ENCODE measurements around the gene EPS8L2. TPM values are rescaled to one million over a fixed set of nuclear protein-coding genes. Genes with fewer than 3 reads are reported as not detected.
A peak's percentile ranks its signal among the peaks of the same experiment; 100 is the strongest.

The EPS8L2 gene
- total RNA-seq, 1 donor from 2014 or later, result 16.8 TPM

DNA sequence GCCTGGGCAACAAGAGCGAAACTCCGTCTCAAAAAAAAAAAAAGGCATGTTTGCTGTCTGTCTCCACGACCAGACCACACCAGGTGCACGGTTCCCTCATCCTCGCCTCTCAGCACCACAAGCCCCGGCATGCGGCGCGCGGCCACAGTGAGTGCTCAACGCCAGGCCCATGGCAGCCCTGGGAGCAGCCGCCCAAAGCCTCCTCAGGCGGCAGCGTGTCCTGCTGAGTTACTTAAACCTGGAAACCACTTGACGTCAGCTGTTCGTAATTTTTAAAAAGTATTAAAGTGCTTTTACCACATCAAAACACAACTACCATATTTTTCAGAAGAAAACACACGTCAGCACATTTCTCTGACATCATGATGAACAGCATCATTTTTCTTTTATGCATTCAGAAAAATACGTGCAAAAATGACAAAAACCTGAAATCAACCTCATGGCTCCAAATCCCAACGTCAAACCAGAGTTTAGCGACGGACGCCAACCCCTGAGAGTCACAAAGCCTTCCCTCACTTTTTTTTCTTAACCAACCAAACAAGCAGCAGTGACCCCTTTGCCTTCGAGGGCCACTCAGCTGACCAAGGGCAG is 13.1 kb upstream of the EPS8L2 start:
- DNase-seq (ENCODE audit: low spot score), result peak; percentile 19
- intact Hi-C loops (cut with micrococcal nuclease), result loop anchor here (10.0 kb wide), 1 partner anchor 692 kb away; the partner anchor contains the start of gene BRSK2
- Mint-ChIP-seq H3K27me3 (ENCODE audit: insufficient read depth) (peaks cover 2% of the 10 kb centered on the region), H3K4me3 (peak overlapping the region; percentile 88), H3K27ac (peak overlapping the region; percentile 92), H3K36me3 (ENCODE audit: low read depth) (peaks cover 22% of the 10 kb centered on the region), H3K9me3 (no peaks in the 10 kb centered on the region), H3K4me1 (ENCODE audit: low read depth) (peaks cover 47% of the 10 kb centered on the region)

DNA sequence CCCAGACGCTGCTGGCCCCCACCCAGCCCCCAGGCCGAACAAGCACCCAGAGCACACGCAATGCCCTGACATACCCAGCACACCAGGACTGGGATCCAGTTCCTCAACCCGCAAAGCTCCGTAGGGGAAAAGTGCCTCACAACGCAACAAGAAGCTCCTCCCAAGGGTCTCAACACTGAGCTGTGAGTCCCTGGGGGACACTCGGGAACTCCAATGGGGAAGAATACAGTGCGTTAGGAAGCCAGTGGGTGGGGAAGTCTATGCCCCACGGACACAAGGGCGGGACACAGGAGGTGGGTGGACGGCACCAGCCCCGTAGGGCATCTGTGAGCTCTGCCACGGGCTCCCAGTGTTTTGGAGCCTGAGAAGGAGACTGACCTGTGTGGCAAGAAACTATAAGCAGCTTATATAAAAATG is 12.6 kb upstream of the EPS8L2 start:
- no peaks in the 10 kb centered on the region for H3K9me3 Mint-ChIP-seq
- DNase-seq (ENCODE audit: low spot score), result no peak
- H3K4me1 Mint-ChIP-seq (ENCODE audit: low read depth), result peaks cover 52% of the 10 kb centered on the region
- H3K27ac Mint-ChIP-seq, result peak overlapping the region; percentile 92
- H3K27me3 Mint-ChIP-seq (ENCODE audit: insufficient read depth), result peaks cover 2% of the 10 kb centered on the region
- H3K4me3 Mint-ChIP-seq, result peak overlapping the region; percentile 88
- peaks cover 20% of the 10 kb centered on the region for H3K36me3 Mint-ChIP-seq (ENCODE audit: low read depth)
- intact Hi-C loops (cut with micrococcal nuclease), result loop anchor here (10.0 kb wide), 1 partner anchor 691 kb away; the partner anchor contains the start of gene BRSK2

DNA sequence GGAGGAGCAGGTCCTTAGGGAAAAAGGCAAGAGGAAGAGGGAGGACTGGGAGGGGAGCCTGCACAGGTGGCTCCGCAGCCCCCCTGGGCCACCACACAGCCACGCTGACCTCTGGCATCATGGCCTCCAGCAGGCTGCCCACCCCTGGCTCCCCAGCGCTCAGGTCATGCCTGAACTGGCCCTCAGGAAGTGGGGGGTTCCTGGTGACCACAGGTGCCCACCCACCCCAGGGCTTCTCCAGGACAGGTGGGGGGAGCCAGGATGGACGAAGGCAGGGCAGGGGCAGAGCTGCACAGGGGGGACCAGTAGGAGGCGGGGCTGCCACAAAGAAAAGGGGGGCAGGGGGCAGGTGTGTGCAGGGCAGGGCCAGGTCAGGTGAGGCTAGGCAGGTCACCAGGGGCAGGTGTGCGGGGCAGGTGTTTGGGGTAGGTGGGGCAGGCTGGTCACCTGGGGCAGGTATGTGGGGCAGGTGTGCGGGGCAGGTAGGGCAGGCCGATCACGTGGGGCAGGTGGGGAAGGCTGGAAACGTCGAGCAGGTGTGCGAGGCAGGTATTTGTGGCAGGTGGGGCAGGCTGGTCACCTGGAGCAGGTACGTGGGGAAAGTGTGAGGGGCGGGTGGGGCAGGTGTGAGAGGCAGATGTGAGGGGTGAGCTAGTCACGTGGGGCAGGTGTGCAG is 12.0 kb upstream of the EPS8L2 start:
- peaks cover 52% of the 10 kb centered on the region for H3K4me1 Mint-ChIP-seq (ENCODE audit: low read depth)
- peaks cover 2% of the 10 kb centered on the region for H3K27me3 Mint-ChIP-seq (ENCODE audit: insufficient read depth)
- intact Hi-C loops (cut with micrococcal nuclease), result loop anchor here (10.0 kb wide), 1 partner anchor 691 kb away; the partner anchor contains the start of gene BRSK2
- no peak for DNase-seq (ENCODE audit: low spot score)
- peak overlapping the region; percentile 92 for H3K27ac Mint-ChIP-seq
- no peaks in the 10 kb centered on the region for H3K9me3 Mint-ChIP-seq
- peaks cover 20% of the 10 kb centered on the region for H3K36me3 Mint-ChIP-seq (ENCODE audit: low read depth)
- H3K4me3 Mint-ChIP-seq, result peak overlapping the region; percentile 88

DNA sequence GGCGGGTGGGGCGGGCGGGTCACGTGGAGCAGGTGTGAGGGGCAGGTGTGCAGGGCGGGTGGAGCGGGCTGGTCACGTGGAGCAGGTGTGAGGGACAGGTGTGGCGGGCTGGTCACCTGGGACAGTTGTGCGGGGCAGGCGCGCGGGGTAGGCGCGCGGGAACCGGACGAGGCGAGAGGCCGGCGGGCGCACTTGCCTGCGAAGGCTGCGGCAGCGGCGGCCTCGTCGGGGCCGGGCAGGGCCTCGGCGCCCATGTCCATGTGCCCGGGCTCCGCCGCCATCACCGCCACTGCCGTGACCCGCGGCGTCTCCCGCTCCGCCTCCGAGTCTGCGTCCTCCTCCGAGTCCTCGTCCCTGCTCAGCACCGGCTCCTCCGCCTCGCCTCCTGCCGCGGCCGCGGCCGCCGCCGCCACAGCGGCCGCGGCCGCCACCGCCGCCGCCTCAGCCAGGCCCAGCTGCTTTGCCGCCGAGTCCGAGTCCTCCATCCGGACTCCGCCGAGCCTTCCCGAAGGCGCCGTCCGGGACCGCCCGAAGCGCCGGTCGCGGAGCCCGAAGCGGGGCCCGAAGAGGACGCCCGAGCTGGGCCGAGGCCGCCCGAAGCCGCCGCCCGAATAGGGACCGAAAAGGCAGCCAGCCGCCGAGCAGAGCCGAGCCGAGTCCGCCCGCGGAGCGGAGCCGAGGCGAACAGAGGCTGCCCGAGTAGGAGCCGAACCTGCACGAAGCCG is 11.3 kb upstream of the EPS8L2 start, which contains the start of gene DEAF1:
DEAF1 (minus strand) TSS at position 660 of the 725 bp plus-strand sequence; CDS start at position 485, 175 bp downstream.
- intact Hi-C loops (cut with micrococcal nuclease), result loop anchor here (1.0 to 10.0 kb wide), 5 partner anchors 53 to 690 kb away; partner anchors contain the start of genes BRSK2, PHRF1, SLC25A22 and TALDO1
- Mint-ChIP-seq H3K36me3 (ENCODE audit: low read depth) (peaks cover 18% of the 10 kb centered on the region), H3K27ac (peak within 1 kb of the TSS; percentile 93), H3K9me3 (no peaks in the 10 kb centered on the region), H3K4me1 (ENCODE audit: low read depth) (peaks cover 52% of the 10 kb centered on the region), H3K4me3 (peak within 1 kb of the TSS; percentile 88), H3K27me3 (ENCODE audit: insufficient read depth) (peaks cover 2% of the 10 kb centered on the region)
- DNase-seq (ENCODE audit: low spot score), result peak; percentile 99

DNA sequence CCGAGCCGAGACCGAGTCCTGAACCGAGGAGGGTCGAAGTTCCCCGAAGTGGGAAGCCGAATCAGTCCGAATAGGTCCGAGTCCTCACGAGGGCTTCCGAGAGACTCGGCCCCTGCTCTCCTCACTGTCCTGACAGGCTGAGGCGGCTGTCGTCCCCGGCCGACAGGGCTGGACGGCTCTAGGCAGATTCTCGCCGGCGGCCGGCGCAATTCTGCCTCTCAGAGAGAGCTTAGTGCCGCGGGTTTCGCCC is 10.8 kb upstream of the EPS8L2 start:
- Mint-ChIP-seq H3K9me3 (no peaks in the 10 kb centered on the region), H3K4me1 (ENCODE audit: low read depth) (peaks cover 52% of the 10 kb centered on the region), H3K27ac (peak overlapping the region; percentile 93), H3K36me3 (ENCODE audit: low read depth) (peaks cover 19% of the 10 kb centered on the region), H3K4me3 (peak overlapping the region; percentile 88), H3K27me3 (ENCODE audit: insufficient read depth) (peaks cover 2% of the 10 kb centered on the region)
- intact Hi-C loops (cut with micrococcal nuclease), result loop anchor here (1.0 to 10.0 kb wide), 5 partner anchors 52 to 690 kb away; partner anchors contain the start of genes BRSK2, PHRF1, SLC25A22 and TALDO1
- no peak for DNase-seq (ENCODE audit: low spot score)

DNA sequence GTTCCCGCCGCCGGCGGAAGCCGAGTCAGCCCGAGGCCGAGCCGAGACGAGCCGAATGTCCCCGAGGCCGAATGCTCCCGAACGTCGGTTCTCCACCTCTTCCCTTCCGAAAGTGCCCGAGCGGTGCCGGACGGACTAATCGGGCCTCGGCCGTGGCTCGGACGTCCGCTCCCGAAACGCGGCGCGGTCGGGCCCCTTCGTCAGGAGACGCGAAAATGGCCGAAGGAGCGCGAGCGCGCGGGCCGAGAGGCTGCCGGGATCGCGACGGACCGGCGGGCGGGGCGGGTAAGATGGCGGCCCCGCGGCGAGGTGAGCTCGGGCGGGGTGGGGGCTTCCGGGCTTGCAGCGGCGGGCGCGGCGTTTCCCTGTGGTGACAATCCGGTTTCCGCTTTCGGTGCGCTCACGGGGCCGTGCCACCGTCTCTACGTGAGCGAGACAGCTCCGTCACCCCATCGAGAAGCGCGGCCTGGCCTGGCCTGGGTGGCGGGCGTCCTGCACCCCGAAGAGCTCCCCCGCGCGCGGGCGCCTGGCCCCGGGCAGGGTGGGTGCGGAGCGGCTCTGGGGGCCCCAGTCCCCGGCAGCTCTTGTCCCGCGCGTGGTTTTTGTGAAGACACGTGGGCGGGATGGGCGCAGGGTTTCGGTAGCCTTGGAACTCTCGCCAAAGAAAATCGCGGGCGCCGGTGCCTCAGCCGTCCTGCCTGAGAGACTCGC is 10.3 kb upstream of the EPS8L2 start, which contains the start of gene TMEM80:
TMEM80 (plus strand) TSS at position 279 of the 711 bp plus-strand sequence; CDS start at position 291, 12 bp downstream.
- peak; percentile 98 for DNase-seq (ENCODE audit: low spot score)
- Mint-ChIP-seq H3K27me3 (ENCODE audit: insufficient read depth) (peaks cover 2% of the 10 kb centered on the region), H3K4me3 (peak within 1 kb of the TSS; percentile 88), H3K27ac (peak within 1 kb of the TSS; percentile 93), H3K9me3 (no peaks in the 10 kb centered on the region), H3K36me3 (ENCODE audit: low read depth) (peaks cover 21% of the 10 kb centered on the region), H3K4me1 (ENCODE audit: low read depth) (peaks cover 49% of the 10 kb centered on the region)
- intact Hi-C loops (cut with micrococcal nuclease), result loop anchor here (1.0 to 10.0 kb wide), 6 partner anchors 28 to 689 kb away; partner anchors contain the start of genes BRSK2, PHRF1, SLC25A22 and TALDO1

DNA sequence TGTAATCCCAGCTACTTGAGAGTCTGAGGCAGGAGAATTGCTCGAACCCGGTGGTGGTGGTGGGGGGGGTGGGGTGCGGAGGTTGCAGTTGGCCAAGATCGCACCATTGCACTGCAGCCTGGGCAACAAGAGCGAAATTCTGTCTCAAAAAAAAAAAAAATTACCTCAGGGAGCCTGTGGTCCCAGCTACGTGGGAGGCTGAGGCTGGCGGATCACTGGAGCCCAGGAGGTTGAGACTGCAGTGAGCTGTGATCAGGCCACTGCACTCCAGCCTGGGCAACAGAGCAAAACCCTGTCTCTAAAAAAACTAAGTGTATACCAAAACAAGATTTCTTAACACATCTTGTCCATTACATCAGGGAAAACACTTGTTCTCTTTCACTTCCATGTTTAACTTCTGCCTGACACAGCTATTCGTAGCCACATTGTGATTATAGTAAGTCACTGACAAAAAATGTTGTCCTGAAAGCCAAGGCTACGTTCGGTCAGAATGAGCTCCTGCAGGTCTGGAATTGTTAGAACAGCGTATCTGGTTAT is 9.0 kb upstream of the EPS8L2 start:
- Mint-ChIP-seq H3K27ac (no peak overlapping the region), H3K27me3 (ENCODE audit: insufficient read depth) (peaks cover 2% of the 10 kb centered on the region), H3K4me1 (ENCODE audit: low read depth) (peaks cover 36% of the 10 kb centered on the region), H3K36me3 (ENCODE audit: low read depth) (peaks cover 18% of the 10 kb centered on the region), H3K9me3 (no peaks in the 10 kb centered on the region), H3K4me3 (peak overlapping the region; percentile 88)
- intact Hi-C loops (cut with micrococcal nuclease), result loop anchor here (1.0 to 10.0 kb wide), 3 partner anchors 26 to 688 kb away; partner anchors contain the start of genes BRSK2 and SLC25A22
- DNase-seq (ENCODE audit: low spot score), result no peak

DNA sequence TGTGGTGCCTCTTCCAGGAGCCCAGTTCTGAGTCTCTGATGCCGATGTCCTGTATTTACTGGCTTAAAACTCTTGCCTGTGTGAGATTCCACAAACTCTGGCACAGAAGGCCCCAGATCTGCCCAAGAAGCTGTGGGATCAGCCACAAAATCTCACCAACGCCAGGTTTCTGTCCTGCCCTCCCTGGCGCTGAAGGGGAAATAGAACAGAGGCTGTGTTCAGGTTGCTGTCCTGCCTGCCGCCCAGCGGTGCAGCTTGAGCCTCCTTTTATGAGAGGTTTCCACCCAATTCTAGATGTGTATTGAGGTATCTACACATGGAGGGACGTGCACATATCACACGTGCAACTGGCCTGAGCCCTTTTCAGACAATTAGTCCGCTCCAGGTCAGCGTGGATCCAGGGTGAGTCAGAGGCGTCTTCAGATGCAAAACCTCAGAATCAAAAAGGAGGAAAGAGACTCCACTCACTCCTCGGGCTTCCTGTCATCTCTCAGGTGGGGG is 8.2 kb upstream of the EPS8L2 start:
- Mint-ChIP-seq H3K27me3 (ENCODE audit: insufficient read depth) (peaks cover 2% of the 10 kb centered on the region), H3K4me3 (peak overlapping the region; percentile 88), H3K36me3 (ENCODE audit: low read depth) (peaks cover 15% of the 10 kb centered on the region), H3K9me3 (no peaks in the 10 kb centered on the region), H3K27ac (peak overlapping the region; percentile 54), H3K4me1 (ENCODE audit: low read depth) (peaks cover 30% of the 10 kb centered on the region)
- no peak for DNase-seq (ENCODE audit: low spot score)
- intact Hi-C loops (cut with micrococcal nuclease), result loop anchor here (5.0 to 10.0 kb wide), 2 partner anchors 99 to 687 kb away; partner anchors contain the start of genes BRSK2 and SLC25A22

DNA sequence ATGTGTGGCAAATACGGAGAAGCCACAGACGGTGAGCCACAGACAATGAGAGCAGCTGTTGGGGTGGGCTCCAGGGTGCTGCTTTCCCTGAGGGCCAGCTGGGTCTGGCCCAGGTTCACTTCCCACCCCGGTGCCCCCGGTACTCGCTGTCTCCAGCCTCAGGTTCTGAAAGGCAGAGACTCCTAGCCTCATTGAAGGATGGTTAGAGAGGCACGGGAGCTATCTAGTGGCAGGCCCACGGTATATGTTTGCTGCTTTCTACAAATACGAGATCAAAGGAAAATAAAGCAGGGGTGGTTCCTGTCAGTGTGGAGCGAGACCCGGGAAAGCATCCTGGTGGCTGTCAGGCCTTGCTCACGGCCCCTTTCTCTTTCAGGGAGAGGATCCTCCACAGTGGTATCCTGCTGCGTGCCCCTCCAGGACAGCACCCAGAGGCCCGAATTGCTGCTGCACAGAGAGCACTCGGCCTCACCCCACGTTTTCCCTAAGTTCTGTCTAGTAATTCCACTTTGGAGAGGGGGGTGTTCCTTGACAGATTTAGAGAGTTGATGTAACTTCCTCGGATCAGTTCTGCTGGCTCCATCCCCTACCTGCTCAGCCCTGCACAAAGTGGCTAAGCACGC is 7.4 kb upstream of the EPS8L2 start:
- intact Hi-C loops (cut with micrococcal nuclease), result loop anchor here (5.0 to 10.0 kb wide), 2 partner anchors 99 to 686 kb away; partner anchors contain the start of genes BRSK2 and SLC25A22
- H3K9me3 Mint-ChIP-seq, result no peaks in the 10 kb centered on the region
- no peak for DNase-seq (ENCODE audit: low spot score)
- H3K27me3 Mint-ChIP-seq (ENCODE audit: insufficient read depth), result peaks cover under 1% of the 10 kb centered on the region
- H3K4me1 Mint-ChIP-seq (ENCODE audit: low read depth), result peaks cover 23% of the 10 kb centered on the region
- H3K36me3 Mint-ChIP-seq (ENCODE audit: low read depth), result peaks cover 10% of the 10 kb centered on the region
- no peak overlapping the region for H3K27ac Mint-ChIP-seq
- no peak overlapping the region for H3K4me3 Mint-ChIP-seq

DNA sequence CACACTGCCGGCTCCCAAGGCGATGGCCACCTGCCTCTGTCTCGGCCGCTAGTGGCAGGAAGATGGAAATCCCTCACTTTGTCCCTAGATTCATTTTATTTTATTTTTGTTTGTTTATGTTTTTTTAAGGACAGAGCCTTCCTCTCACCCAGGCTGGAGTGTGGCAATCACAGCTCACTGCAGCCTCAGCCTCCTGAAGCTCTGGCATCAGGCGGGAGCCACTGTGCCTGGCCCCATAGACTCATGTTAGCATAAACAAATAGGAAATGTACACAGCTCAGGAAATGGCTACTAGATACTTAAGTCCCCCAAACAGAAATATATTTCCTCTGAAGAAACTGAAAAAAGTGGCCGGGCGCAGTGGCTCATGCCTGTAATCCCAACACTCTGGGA is 6.9 kb upstream of the EPS8L2 start:
- H3K27ac Mint-ChIP-seq, result no peak overlapping the region
- H3K27me3 Mint-ChIP-seq (ENCODE audit: insufficient read depth), result no peaks in the 10 kb centered on the region
- no peaks in the 10 kb centered on the region for H3K9me3 Mint-ChIP-seq
- no peak overlapping the region for H3K4me3 Mint-ChIP-seq
- intact Hi-C loops (cut with micrococcal nuclease), result loop anchor here (5.0 to 10.0 kb wide), 2 partner anchors 98 to 686 kb away; partner anchors contain the start of genes BRSK2 and SLC25A22
- peaks cover 20% of the 10 kb centered on the region for H3K4me1 Mint-ChIP-seq (ENCODE audit: low read depth)
- H3K36me3 Mint-ChIP-seq (ENCODE audit: low read depth), result peaks cover 8% of the 10 kb centered on the region
- no peak for DNase-seq (ENCODE audit: low spot score)

DNA sequence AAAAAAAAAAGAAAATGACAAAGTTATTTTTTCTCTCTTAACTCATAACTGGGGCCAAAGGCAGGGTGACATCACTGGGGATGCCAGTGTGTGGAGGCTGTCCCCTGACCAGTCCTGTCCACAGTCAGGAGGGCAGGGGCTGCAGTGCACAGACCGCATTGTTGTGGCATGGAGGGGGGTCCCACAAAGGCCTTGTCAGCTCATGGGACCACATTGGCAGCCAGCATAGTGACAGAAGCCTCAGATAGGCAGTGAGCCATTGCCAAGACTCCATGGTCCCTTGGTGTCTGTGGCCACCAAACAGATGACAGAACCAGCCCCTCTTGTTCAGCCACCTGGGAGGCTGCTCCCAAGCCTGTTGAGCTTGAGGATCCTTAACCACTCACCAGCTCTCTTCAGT is 6.3 kb upstream of the EPS8L2 start:
- intact Hi-C loops (cut with micrococcal nuclease), result loop anchor here (5.0 to 10.0 kb wide), 2 partner anchors 98 to 685 kb away; partner anchors contain the start of genes BRSK2 and SLC25A22
- DNase-seq (ENCODE audit: low spot score), result no peak
- Mint-ChIP-seq H3K4me1 (ENCODE audit: low read depth) (peaks cover 20% of the 10 kb centered on the region), H3K4me3 (no peak overlapping the region), H3K36me3 (ENCODE audit: low read depth) (peaks cover 8% of the 10 kb centered on the region), H3K27ac (no peak overlapping the region), H3K9me3 (no peaks in the 10 kb centered on the region), H3K27me3 (ENCODE audit: insufficient read depth) (no peaks in the 10 kb centered on the region)

Data from activated T-helper 1 cell treated with anti-CD3 and anti-CD28 coated beads, Interleukin-12 subunit alpha, Interleukin-12 subunit beta, Interleukin-2, Interleukin-4 antibody, amounts not matched to agents 30 ng/mL and 10 ng/mL and 1 ng/mL, durations not matched to agents 14 hours and 24 hours and 36 hours (primary cell).